ENCODE data around the gene POTEH.
"Not testable (repeated sequence)": the region's sequence is repeated elsewhere in the genome, so short reads cannot be mapped to it uniquely, and the experiment has no call there.

POTEH gene

GRCh38 chr22:15738157-15738908 lies 48.5 kb downstream of the POTEH start:
- not testable (repeated sequence) for DNase-seq (ENCODE audit: low read depth)

DNA sequence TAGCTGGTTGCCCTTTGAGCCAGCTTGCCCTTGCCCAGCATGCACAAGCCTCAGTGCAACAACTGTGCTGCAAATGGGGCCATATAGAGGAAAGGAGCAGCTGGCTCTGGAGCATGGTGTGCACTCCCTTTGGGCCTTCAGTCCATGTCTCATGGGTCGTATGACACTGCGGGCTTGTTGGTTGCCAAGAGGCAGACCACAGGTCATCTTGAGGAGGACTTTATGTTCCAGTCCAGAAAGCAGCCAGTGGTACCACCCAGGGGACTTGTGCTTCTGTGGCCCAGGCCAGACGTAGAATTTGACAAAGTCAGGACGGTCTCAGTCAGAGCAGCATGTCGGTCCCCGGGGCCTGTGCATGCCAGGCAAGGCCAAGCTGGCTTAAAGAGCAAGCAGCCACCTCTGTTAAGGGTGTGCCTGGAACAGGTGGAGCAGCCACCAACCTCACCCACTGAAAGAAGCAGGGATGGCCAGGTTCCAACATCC lies 49.1 kb downstream of the POTEH start:
- not testable (repeated sequence) for DNase-seq (ENCODE audit: low read depth)

DNA sequence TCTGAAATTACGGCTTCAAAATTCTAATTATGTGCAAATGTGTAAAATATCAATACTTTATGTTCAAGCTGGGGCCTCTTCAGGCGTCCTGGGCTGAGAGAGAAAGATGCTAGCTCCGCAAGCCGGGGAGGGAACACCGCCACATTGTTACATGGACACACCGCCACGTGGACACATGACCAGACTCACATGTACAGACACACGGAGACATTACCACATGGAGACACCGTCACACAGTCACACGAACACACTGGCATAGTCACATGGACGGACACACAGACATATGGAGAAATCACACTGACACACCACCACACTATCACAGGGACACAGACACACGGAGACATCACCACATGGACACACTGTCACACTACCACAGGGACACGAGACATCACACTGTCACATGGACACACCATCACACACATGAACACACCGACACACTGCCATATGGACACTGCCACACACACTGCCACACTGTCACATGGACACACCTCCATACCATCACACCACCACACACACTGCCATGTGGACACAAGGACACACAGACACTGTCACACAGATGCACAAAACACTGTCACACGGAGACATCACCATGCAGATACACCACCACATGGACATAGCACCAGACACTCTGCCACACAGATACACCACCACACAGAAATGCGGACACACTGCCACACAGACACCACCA lies 58.0 kb downstream of the POTEH start:
- DNase-seq (ENCODE audit: low read depth): not testable (repeated sequence)

GRCh38 chr22:15749181-15749970 lies 59.5 kb downstream of the POTEH start:
- DNase-seq (ENCODE audit: low read depth): not testable (repeated sequence)

GRCh38 chr22:15759443-15760097 lies 69.7 kb downstream of the POTEH start:
- not testable (repeated sequence) for DNase-seq (ENCODE audit: low read depth)

DNA sequence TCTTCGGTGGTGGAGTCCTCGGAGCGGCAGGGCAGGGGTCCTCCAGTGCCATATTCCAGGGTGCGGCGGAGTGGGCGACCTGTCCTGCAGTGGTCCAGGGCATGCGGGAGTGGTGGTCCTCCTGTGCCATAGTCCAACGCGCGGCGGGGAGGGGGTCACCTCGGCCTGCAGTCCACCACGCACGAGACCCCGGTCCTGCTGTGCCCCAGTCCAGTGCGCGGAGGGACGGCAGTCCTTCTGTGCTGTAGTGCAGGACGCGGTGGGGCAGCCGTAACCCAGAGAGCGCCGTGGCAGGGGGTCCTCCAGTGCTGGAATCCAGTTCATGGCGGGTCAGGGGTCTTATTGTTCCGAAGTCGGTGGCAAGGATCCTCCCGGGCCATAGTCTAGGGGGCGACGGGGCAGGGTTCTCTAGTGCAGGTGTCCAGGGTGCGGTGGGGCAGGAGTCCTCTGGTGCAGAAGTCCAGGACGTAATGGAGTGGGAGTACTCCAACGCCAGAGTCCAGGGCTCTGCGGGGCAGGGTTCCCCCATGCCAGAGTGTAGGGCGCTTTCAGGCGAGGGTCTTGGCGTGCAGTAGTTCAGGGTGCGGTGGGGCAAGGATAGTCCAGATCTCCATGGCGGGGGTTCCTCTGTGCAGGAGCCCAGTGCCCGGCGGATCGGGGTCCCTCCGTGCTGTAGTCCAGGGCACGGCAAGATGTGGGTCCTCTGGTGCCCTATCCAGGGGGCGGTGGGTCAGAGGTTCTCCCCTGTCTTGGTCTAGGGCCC lies 70.7 kb downstream of the POTEH start:
- DNase-seq (ENCODE audit: low read depth): not testable (repeated sequence)

GRCh38 chr22:15761151-15761777 lies 71.4 kb downstream of the POTEH start:
- DNase-seq (ENCODE audit: low read depth): not testable (repeated sequence)

GRCh38 chr22:15763559-15763958 lies 73.7 kb downstream of the POTEH start:
- not testable (repeated sequence) for DNase-seq (ENCODE audit: low read depth)
